HUES48 (cell line): ENCODE measurements around the gene LDLRAP1.
"Not testable (repeated sequence)": the region's sequence is repeated elsewhere in the genome, so short reads cannot be mapped to it uniquely, and the experiment has no call there.

Experiments
- H3K27ac ChIP-seq: one replicate; pipeline ENCODE4 v1.7.0; 2013; ENCODE audit warnings: low read depth, low read length, inconsistent platforms
- H3K27me3 ChIP-seq: 2 replicates; pipeline ENCODE4 v1.6.1; 2013; ENCODE audit warnings: mild to moderate bottlenecking, low read length; ENCODE audit not compliant: control insufficient read depth, insufficient read depth
- H3K36me3 ChIP-seq: 2 replicates; pipeline ENCODE4 v1.6.1; 2013; ENCODE audit warnings: low read length; ENCODE audit not compliant: control insufficient read depth, insufficient read depth
- H3K4me1 ChIP-seq: 2 replicates; pipeline ENCODE4 v1.6.1; 2013; ENCODE audit warnings: mild to moderate bottlenecking, low read length; ENCODE audit not compliant: control insufficient read depth, insufficient read depth
- H3K4me3 ChIP-seq: 2 replicates; pipeline ENCODE4 v1.5.1; 2013; ENCODE audit warnings: mild to moderate bottlenecking, low read depth, low read length
- H3K9ac ChIP-seq: 2 replicates; pipeline ENCODE4 v1.6.1; 2013; ENCODE audit warnings: mild to moderate bottlenecking, low read depth, low read length, moderate library complexity
- H3K9me3 ChIP-seq: 2 replicates; pipeline ENCODE4 v1.6.1; 2013; ENCODE audit warnings: low read length; ENCODE audit not compliant: control insufficient read depth, insufficient read depth

The LDLRAP1 gene

GRCh38 chr1:25599969-25600610 lies 56.7 kb downstream of the LDLRAP1 start:
- no peak overlapping the region for H3K9ac ChIP-seq
- no peaks in the 10 kb centered on the region for H3K27me3 ChIP-seq
- H3K4me3 ChIP-seq, result no peak overlapping the region
- H3K4me1 ChIP-seq, result no peaks in the 10 kb centered on the region
- H3K27ac ChIP-seq, result no peak overlapping the region
- no peaks in the 10 kb centered on the region for H3K9me3 ChIP-seq
- H3K36me3 ChIP-seq, result no peaks in the 10 kb centered on the region

- H3K36me3 ChIP-seq, H3K9ac ChIP-seq, H3K9me3 ChIP-seq, H3K27me3 ChIP-seq, H3K4me1 ChIP-seq, H3K4me3 ChIP-seq, H3K27ac ChIP-seq: not testable (repeated sequence)
These were observed 57.7 kb downstream of the LDLRAP1 start for GRCh38 chr1:25600971-25601699.

GRCh38 chr1:25603779-25604538 lies 60.6 kb downstream of the LDLRAP1 start:
- not testable (repeated sequence) for H3K27ac ChIP-seq, H3K36me3 ChIP-seq, H3K9ac ChIP-seq, H3K4me3 ChIP-seq, H3K4me1 ChIP-seq, H3K9me3 ChIP-seq, H3K27me3 ChIP-seq

GRCh38 chr1:25607123-25607522 lies 63.7 kb downstream of the LDLRAP1 start:
- Histone ChIP-seq H3K27me3 (peaks cover 5% of the 10 kb centered on the region; the same call in 1 of the 2 replicates), H3K4me1 (0 out of 2 replicates have a peak, but pooled peaks cover 6% of the 10 kb centered on the region), H3K9ac (no peak overlapping the region), H3K9me3 (no peaks in the 10 kb centered on the region), H3K4me3 (no peak overlapping the region), H3K36me3 (no peaks in the 10 kb centered on the region), H3K27ac (no peak overlapping the region)

GRCh38 chr1:25608488-25609178 lies 65.2 kb downstream of the LDLRAP1 start:
- Histone ChIP-seq H3K9ac (no peak overlapping the region), H3K4me1 (0 out of 2 replicates have a peak, but pooled peaks cover 6% of the 10 kb centered on the region), H3K4me3 (no peak overlapping the region), H3K27me3 (peaks cover 5% of the 10 kb centered on the region; the same call in 1 of the 2 replicates), H3K36me3 (no peaks in the 10 kb centered on the region), H3K9me3 (no peaks in the 10 kb centered on the region), H3K27ac (no peak overlapping the region)

GRCh38 chr1:25609921-25610320 lies 66.5 kb downstream of the LDLRAP1 start:
- H3K27ac ChIP-seq, result no peak overlapping the region
- H3K36me3 ChIP-seq, result no peaks in the 10 kb centered on the region
- H3K27me3 ChIP-seq, result peaks cover 5% of the 10 kb centered on the region; the same call in 1 of the 2 replicates
- H3K4me3 ChIP-seq, result no peak overlapping the region
- 0 out of 2 replicates have a peak, but pooled peaks cover 6% of the 10 kb centered on the region for H3K4me1 ChIP-seq
- H3K9me3 ChIP-seq, result no peaks in the 10 kb centered on the region
- H3K9ac ChIP-seq, result no peak overlapping the region

- no peak overlapping the region for H3K27ac ChIP-seq
- H3K36me3 ChIP-seq, result no peaks in the 10 kb centered on the region
- H3K9ac ChIP-seq, result no peak overlapping the region
- H3K4me1 ChIP-seq, result peaks cover 12% of the 10 kb centered on the region; the same call in 1 of the 2 replicates
- H3K27me3 ChIP-seq, result peaks cover 5% of the 10 kb centered on the region; the same call in 1 of the 2 replicates
- H3K9me3 ChIP-seq, result no peaks in the 10 kb centered on the region
- no peak overlapping the region for H3K4me3 ChIP-seq
These were observed 67.6 kb downstream of the LDLRAP1 start for GRCh38 chr1:25610822-25611630.

GRCh38 chr1:25611843-25612242 lies 68.4 kb downstream of the LDLRAP1 start:
- Histone ChIP-seq H3K36me3 (no peaks in the 10 kb centered on the region), H3K27ac (no peak overlapping the region), H3K9me3 (no peaks in the 10 kb centered on the region), H3K4me1 (peaks cover 12% of the 10 kb centered on the region; the same call in 1 of the 2 replicates), H3K9ac (no peak overlapping the region), H3K27me3 (peaks cover 5% of the 10 kb centered on the region), H3K4me3 (no peak overlapping the region)

- no peak overlapping the region for H3K27ac ChIP-seq
- peaks cover 12% of the 10 kb centered on the region; the same call in 1 of the 2 replicates for H3K4me1 ChIP-seq
- no peak overlapping the region for H3K9ac ChIP-seq
- peaks cover 6% of the 10 kb centered on the region for H3K27me3 ChIP-seq
- H3K9me3 ChIP-seq, result no peaks in the 10 kb centered on the region
- no peak overlapping the region for H3K4me3 ChIP-seq
- H3K36me3 ChIP-seq, result no peaks in the 10 kb centered on the region
These were observed 69.0 kb downstream of the LDLRAP1 start for GRCh38 chr1:25612421-25612820.

GRCh38 chr1:25613091-25613490 lies 69.7 kb downstream of the LDLRAP1 start:
- Histone ChIP-seq H3K36me3 (no peaks in the 10 kb centered on the region), H3K4me1 (peaks cover 12% of the 10 kb centered on the region; the same call in 1 of the 2 replicates), H3K9me3 (no peaks in the 10 kb centered on the region), H3K27me3 (peaks cover 13% of the 10 kb centered on the region), H3K27ac (no peak overlapping the region), H3K4me3 (no peak overlapping the region), H3K9ac (no peak overlapping the region)
